HepG2 (cell line): ENCODE results near the gene LAMA5. TPM values are rescaled to one million over a fixed set of nuclear protein-coding genes. Genes with fewer than 3 reads are reported as not detected.

Experiments
- CCDC6 ChIP-seq: sonication (generic); formaldehyde crosslinking; IDR thresholded peaks from 2 replicates; pipeline ENCODE4 v1.8.1; 2022; ENCODE audit warnings: mild to moderate bottlenecking, missing genetic modification reagents, moderate library complexity
- HNF4A ChIP-seq: sonication (generic); formaldehyde crosslinking; IDR thresholded peaks from 2 replicates; pipeline ENCODE4 v1.4.0; 2020; ENCODE audit warnings: missing genetic modification reagents
- HOXA3 ChIP-seq: sonication (generic); formaldehyde crosslinking; IDR thresholded peaks from 2 replicates; pipeline ENCODE4 v1.5.0; 2020; ENCODE audit warnings: missing genetic modification reagents
- JUN ChIP-seq: sonication (generic); formaldehyde crosslinking; IDR thresholded peaks from 2 replicates; pipeline ENCODE4 v1.4.0; 2020; ENCODE audit warnings: mild to moderate bottlenecking, missing genetic modification reagents
- KLF12 ChIP-seq: sonication (generic); formaldehyde crosslinking; IDR thresholded peaks from 2 replicates; pipeline ENCODE4 v1.4.0; 2020; ENCODE audit warnings: missing genetic modification reagents, borderline replicate concordance
- MEF2D ChIP-seq: sonication (generic); formaldehyde crosslinking; IDR thresholded peaks from 2 replicates; pipeline ENCODE4 v1.5.1; 2020; ENCODE audit warnings: mild to moderate bottlenecking, missing genetic modification reagents
- MZF1 ChIP-seq: sonication (generic); formaldehyde crosslinking; IDR thresholded peaks from 2 replicates; pipeline ENCODE4 v1.8.1; 2023; ENCODE audit warnings: mild to moderate bottlenecking, missing genetic modification reagents, borderline replicate concordance
- PHF8 ChIP-seq: sonication (generic); formaldehyde crosslinking; IDR thresholded peaks from 2 replicates; pipeline ENCODE4 v1.5.0; 2020; ENCODE audit warnings: missing genetic modification reagents
- RBFOX2 ChIP-seq: fragments of 200-400 bp; formaldehyde crosslinking; IDR thresholded peaks from 2 replicates; pipeline ENCODE4 v1.6.1; 2017; ENCODE audit warnings: low read depth, mild to moderate bottlenecking, low read length
- RORA ChIP-seq: sonication (generic); formaldehyde crosslinking; IDR thresholded peaks from 2 replicates; pipeline ENCODE4 v1.5.0; 2020; ENCODE audit warnings: mild to moderate bottlenecking, missing genetic modification reagents, moderate library complexity
- SRF ChIP-seq: IDR thresholded peaks from 2 replicates; pipeline ENCODE4 v1.6.1; 2011; ENCODE audit warnings: mild to moderate bottlenecking, low read depth, low read length, moderate library complexity
- ZMYM4 ChIP-seq: sonication (generic); formaldehyde crosslinking; IDR thresholded peaks from 2 replicates; pipeline ENCODE4 v1.8.1; 2023; ENCODE audit warnings: mild to moderate bottlenecking, missing genetic modification reagents
- ZNF614 ChIP-seq: IDR thresholded peaks from 2 replicates; pipeline ENCODE4 v1.6.1; 2018; ENCODE audit warnings: missing biosample characterization, missing genetic modification reagents, inconsistent platforms, borderline replicate concordance
- ZNF772 ChIP-seq: sonication (generic); formaldehyde crosslinking; IDR thresholded peaks from 2 replicates; pipeline ENCODE4 v1.5.0; 2020; ENCODE audit warnings: mild to moderate bottlenecking, missing genetic modification reagents
- ZNF879 ChIP-seq: sonication (generic); formaldehyde crosslinking; IDR thresholded peaks from 2 replicates; pipeline ENCODE4 v1.8.1; 2023; ENCODE audit warnings: missing genetic modification reagents
- polyA plus RNA-seq, 8 experiments: library from polyadenylated mRNA; depleted of rRNA in 3 of 8; stranded (reverse) in 7 of 8; unstranded in 1 of 8; fragments of >200 nt; fragmentation: Illumina TruSeq in 4 of 8; extraction: Trizol in 4 of 8; gene quantifications; 2 replicates each; pipeline versions ENCODE4 v1.2.1 to v1.2.3, GENCODE V29; 2011 to 2016; ENCODE audit warnings: low read depth in 4 of 8, missing spikeins in 1 of 8, mixed read lengths in 1 of 8; ENCODE audit not compliant: insufficient read depth in 1 of 8
- total RNA-seq, 5 experiments: library from RNA; depleted of rRNA; stranded (reverse); fragments of >200 nt; fragmentation: Illumina TruSeq; extraction: Trizol; gene quantifications; 2 replicates each; pipeline ENCODE4 v1.2.3, GENCODE V29; 2016; ENCODE audit warnings: low read depth in 1 of 5
- TF ChIP-seq, protein P1 (sequence below): sonication (generic); formaldehyde crosslinking; IDR thresholded peaks from 2 replicates; pipeline ENCODE4 v1.4.0; 2020; ENCODE audit warnings: missing genetic modification reagents
- TF ChIP-seq, protein P2 (sequence below): sonication (generic); formaldehyde crosslinking; IDR thresholded peaks from 2 replicates; pipeline ENCODE4 v1.8.0; 2022; ENCODE audit warnings: mild to moderate bottlenecking, missing genetic modification reagents, moderate library complexity
- TF ChIP-seq, protein P3 (sequence below): sonication (generic); formaldehyde crosslinking; IDR thresholded peaks from 2 replicates; pipeline ENCODE4 v1.9.0; 2022; ENCODE audit warnings: missing genetic modification reagents, mild to moderate bottlenecking, borderline replicate concordance
- TF ChIP-seq, protein P4 (sequence below), 2 experiments: sonication (generic) in 1 of 2; formaldehyde crosslinking in 1 of 2; IDR thresholded peaks; 2 replicates each; pipeline versions ENCODE4 v1.4.0 to v1.6.1; 2018 to 2020; ENCODE audit warnings: missing genetic modification reagents in 2 of 2, borderline replicate concordance in 1 of 2, low read depth in 1 of 2, mild to moderate bottlenecking in 1 of 2, missing biosample characterization in 1 of 2
- TF ChIP-seq, protein P5 (sequence below): sonication (generic); formaldehyde crosslinking; IDR thresholded peaks from 2 replicates; pipeline ENCODE4 v1.4.0; 2020; ENCODE audit warnings: missing genetic modification reagents, borderline replicate concordance
- TF ChIP-seq, protein P6 (sequence below): sonication (generic); formaldehyde crosslinking; IDR thresholded peaks from 2 replicates; pipeline ENCODE4 v1.5.0; 2020; ENCODE audit warnings: mild to moderate bottlenecking, missing genetic modification reagents

Gene LAMA5
- total and polyA plus RNA-seq, 2 of the 13 experiments (the other 11 are each of a cell fraction or from before 2014, with no cell fraction given) = 21.0 to 44.7 TPM

DNA sequence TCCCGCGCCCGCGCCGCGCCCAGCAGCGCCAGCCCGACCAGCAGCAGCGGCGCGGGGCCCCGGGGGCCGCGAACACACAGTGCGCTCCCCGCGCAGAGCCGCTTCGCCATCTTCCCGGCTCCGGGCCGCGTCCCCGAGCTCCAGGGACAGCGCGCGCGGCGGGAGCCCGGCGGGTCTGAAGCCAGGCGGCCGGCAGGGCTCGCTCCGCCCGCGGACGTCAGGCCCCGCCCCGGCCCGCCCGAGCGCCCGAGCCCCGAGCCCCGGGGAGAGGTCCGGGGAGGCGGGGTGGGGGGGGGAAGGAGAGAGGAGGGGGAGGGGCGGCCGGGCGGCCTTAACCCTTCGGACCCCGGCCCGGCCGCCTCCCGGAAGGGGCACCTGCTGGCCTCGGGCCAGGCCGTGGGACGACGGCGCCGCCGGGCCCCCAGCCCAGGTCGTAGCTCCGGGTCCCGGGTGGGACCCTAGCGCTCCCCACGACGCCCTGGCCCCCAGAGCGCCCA lies at the start of gene LAMA5 (continued):
- TF ChIP-seq, protein P1, sequence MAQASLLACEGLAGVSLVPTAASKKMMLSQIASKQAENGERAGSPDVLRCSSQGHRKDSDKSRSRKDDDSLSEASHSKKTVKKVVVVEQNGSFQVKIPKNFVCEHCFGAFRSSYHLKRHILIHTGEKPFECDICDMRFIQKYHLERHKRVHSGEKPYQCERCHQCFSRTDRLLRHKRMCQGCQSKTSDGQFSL (CRISPR knock-in tag) = peak; percentile 94
- TF ChIP-seq, protein P2, sequence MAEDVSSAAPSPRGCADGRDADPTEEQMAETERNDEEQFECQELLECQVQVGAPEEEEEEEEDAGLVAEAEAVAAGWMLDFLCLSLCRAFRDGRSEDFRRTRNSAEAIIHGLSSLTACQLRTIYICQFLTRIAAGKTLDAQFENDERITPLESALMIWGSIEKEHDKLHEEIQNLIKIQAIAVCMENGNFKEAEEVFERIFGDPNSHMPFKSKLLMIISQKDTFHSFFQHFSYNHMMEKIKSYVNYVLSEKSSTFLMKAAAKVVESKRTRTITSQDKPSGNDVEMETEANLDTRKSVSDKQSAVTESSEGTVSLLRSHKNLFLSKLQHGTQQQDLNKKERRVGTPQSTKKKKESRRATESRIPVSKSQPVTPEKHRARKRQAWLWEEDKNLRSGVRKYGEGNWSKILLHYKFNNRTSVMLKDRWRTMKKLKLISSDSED (CRISPR knock-in tag) = no peak
- TF ChIP-seq, protein P3, sequence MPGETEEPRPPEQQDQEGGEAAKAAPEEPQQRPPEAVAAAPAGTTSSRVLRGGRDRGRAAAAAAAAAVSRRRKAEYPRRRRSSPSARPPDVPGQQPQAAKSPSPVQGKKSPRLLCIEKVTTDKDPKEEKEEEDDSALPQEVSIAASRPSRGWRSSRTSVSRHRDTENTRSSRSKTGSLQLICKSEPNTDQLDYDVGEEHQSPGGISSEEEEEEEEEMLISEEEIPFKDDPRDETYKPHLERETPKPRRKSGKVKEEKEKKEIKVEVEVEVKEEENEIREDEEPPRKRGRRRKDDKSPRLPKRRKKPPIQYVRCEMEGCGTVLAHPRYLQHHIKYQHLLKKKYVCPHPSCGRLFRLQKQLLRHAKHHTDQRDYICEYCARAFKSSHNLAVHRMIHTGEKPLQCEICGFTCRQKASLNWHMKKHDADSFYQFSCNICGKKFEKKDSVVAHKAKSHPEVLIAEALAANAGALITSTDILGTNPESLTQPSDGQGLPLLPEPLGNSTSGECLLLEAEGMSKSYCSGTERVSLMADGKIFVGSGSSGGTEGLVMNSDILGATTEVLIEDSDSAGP (CRISPR knock-in tag) = no peak; the same call in 1 of the 2 replicates
- no peak for TF ChIP-seq HNF4A (CRISPR knock-in tag)
- TF ChIP-seq, protein P4, sequence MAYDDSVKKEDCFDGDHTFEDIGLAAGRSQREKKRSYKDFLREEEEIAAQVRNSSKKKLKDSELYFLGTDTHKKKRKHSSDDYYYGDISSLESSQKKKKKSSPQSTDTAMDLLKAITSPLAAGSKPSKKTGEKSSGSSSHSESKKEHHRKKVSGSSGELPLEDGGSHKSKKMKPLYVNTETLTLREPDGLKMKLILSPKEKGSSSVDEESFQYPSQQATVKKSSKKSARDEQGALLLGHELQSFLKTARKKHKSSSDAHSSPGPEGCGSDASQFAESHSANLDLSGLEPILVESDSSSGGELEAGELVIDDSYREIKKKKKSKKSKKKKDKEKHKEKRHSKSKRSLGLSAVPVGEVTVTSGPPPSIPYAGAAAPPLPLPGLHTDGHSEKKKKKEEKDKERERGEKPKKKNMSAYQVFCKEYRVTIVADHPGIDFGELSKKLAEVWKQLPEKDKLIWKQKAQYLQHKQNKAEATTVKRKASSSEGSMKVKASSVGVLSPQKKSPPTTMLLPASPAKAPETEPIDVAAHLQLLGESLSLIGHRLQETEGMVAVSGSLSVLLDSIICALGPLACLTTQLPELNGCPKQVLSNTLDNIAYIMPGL (CRISPR knock-in tag; IDR thresholded peaks at IDR 0.05; ENCODE audit: borderline replicate concordance in 1 of 2, low read depth in 1 of 2) = no peak
- TF ChIP-seq, protein P5, sequence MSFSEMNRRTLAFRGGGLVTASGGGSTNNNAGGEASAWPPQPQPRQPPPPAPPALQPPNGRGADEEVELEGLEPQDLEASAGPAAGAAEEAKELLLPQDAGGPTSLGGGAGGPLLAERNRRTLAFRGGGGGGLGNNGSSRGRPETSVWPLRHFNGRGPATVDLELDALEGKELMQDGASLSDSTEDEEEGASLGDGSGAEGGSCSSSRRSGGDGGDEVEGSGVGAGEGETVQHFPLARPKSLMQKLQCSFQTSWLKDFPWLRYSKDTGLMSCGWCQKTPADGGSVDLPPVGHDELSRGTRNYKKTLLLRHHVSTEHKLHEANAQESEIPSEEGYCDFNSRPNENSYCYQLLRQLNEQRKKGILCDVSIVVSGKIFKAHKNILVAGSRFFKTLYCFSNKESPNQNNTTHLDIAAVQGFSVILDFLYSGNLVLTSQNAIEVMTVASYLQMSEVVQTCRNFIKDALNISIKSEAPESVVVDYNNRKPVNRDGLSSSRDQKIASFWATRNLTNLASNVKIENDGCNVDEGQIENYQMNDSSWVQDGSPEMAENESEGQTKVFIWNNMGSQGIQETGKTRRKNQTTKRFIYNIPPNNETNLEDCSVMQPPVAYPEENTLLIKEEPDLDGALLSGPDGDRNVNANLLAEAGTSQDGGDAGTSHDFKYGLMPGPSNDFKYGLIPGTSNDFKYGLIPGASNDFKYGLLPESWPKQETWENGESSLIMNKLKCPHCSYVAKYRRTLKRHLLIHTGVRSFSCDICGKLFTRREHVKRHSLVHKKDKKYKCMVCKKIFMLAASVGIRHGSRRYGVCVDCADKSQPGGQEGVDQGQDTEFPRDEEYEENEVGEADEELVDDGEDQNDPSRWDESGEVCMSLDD (CRISPR knock-in tag) = no peak
- TF ChIP-seq, protein P6, sequence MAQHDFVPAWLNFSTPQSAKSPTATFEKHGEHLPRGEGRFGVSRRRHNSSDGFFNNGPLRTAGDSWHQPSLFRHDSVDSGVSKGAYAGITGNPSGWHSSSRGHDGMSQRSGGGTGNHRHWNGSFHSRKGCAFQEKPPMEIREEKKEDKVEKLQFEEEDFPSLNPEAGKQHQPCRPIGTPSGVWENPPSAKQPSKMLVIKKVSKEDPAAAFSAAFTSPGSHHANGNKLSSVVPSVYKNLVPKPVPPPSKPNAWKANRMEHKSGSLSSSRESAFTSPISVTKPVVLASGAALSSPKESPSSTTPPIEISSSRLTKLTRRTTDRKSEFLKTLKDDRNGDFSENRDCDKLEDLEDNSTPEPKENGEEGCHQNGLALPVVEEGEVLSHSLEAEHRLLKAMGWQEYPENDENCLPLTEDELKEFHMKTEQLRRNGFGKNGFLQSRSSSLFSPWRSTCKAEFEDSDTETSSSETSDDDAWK (CRISPR knock-in tag) = no peak
- no peak for TF ChIP-seq PHF8 (CRISPR knock-in tag)
- no peak for TF ChIP-seq MZF1
- no peak for TF ChIP-seq ZNF614 (CRISPR knock-in tag)
- no peak for TF ChIP-seq JUN (CRISPR knock-in tag)
- TF ChIP-seq CCDC6 (CRISPR knock-in tag) = peak; percentile 64; the same call in 1 of the 2 replicates
- no peak for TF ChIP-seq ZMYM4 (CRISPR knock-in tag)
- TF ChIP-seq SRF = no peak
- TF ChIP-seq RBFOX2 = peak; percentile 53; the same call in 1 of the 2 replicates
- no peak for TF ChIP-seq RORA
- TF ChIP-seq MEF2D (CRISPR knock-in tag) = no peak
- TF ChIP-seq HOXA3 = no peak; the same call in 1 of the 2 replicates
- TF ChIP-seq ZNF772 (CRISPR knock-in tag) = no peak
- no peak for TF ChIP-seq ZNF879 (CRISPR knock-in tag)
- 0 out of 2 replicates have a peak, but pooled peaks have one; percentile 9 for TF ChIP-seq KLF12 (CRISPR knock-in tag)
